HUES48 (cell line): ENCODE results near the gene MBD3L2B.

Source experiments
- H3K27ac ChIP-seq: one replicate; pipeline ENCODE4 v1.7.0; 2013; ENCODE audit warnings: low read depth, low read length, inconsistent platforms
- H3K27me3 ChIP-seq: 2 replicates; pipeline ENCODE4 v1.6.1; 2013; ENCODE audit warnings: mild to moderate bottlenecking, low read length; ENCODE audit not compliant: control insufficient read depth, insufficient read depth
- H3K36me3 ChIP-seq: 2 replicates; pipeline ENCODE4 v1.6.1; 2013; ENCODE audit warnings: low read length; ENCODE audit not compliant: control insufficient read depth, insufficient read depth
- H3K4me1 ChIP-seq: 2 replicates; pipeline ENCODE4 v1.6.1; 2013; ENCODE audit warnings: mild to moderate bottlenecking, low read length; ENCODE audit not compliant: control insufficient read depth, insufficient read depth
- H3K4me3 ChIP-seq: 2 replicates; pipeline ENCODE4 v1.5.1; 2013; ENCODE audit warnings: mild to moderate bottlenecking, low read depth, low read length
- H3K9ac ChIP-seq: 2 replicates; pipeline ENCODE4 v1.6.1; 2013; ENCODE audit warnings: mild to moderate bottlenecking, low read depth, low read length, moderate library complexity
- H3K9me3 ChIP-seq: 2 replicates; pipeline ENCODE4 v1.6.1; 2013; ENCODE audit warnings: low read length; ENCODE audit not compliant: control insufficient read depth, insufficient read depth

MBD3L2B gene

DNA sequence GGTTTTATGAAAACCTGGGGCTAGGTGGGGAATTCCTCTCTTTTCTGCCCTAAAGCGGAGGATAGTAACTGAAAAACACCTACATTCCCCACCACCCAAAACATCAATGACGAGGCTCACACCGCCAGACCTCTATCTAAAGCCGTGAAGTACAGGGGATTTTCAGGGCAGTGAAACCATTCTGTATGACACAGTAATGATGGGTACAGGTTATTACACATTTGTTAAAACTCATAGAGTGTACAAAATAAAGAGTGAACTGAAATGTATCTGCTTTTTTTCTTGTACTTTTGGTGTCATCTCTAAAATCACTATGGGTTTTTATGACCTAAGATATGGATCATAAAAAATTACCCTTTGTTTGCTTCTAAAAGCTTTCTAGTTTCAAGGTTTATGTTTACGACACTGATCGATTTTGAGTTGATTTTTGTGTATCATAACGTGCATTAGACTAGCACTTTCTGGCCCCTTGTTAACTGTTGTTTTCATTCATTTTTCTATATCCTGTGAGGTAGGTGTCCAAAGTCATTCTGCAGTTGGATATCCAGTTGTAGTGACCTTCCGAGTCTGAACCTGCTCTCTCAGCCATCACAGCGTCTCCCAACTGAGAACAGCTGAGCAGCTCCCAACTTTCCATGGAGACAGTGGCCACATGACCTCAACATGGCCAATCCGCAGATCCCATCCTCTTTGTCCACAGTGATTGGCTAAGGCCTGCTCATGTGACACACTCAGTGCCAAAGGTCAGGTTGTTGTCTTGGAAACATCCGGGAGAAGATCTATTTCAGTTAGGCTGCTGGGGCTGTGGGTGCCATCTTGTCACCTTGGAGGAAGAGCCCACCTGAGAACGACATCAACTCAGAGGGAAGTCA is 10.3 kb downstream of the MBD3L2B start:
- Histone ChIP-seq H3K9me3 (peaks cover 69% of the 10 kb centered on the region), H3K27ac (no peak overlapping the region), H3K4me3 (no peak overlapping the region), H3K4me1 (no peaks in the 10 kb centered on the region), H3K9ac (no peak overlapping the region), H3K36me3 (no peaks in the 10 kb centered on the region), H3K27me3 (no peaks in the 10 kb centered on the region)

DNA sequence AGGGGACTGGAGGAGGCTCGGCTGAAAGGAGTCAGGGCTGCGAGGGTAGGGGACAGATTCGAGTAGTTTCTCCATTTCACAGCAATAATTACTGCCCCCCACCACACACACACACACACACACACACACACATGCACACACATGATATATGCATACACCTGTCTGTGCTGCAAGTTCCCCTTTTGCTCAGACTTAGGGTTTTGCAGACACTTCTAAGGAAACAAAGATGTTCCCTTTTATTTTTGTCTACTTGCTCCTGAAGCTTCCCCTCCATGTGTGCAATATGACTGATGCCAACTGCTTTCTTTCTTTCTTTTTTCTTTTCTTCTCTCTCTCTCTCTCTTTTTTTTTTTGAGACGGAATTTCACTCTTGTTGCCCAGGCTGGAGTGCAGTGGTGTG is 13.4 kb downstream of the MBD3L2B start:
- no peaks in the 10 kb centered on the region for H3K4me1 ChIP-seq
- H3K9me3 ChIP-seq: peaks cover 65% of the 10 kb centered on the region
- H3K36me3 ChIP-seq: no peaks in the 10 kb centered on the region
- no peak overlapping the region for H3K4me3 ChIP-seq
- no peak overlapping the region for H3K9ac ChIP-seq
- H3K27me3 ChIP-seq: no peaks in the 10 kb centered on the region
- no peak overlapping the region for H3K27ac ChIP-seq

GRCh38 chr19:7006135-7006704 is 15.0 kb downstream of the MBD3L2B start:
- H3K27ac ChIP-seq: no peak overlapping the region
- no peaks in the 10 kb centered on the region for H3K36me3 ChIP-seq
- H3K4me1 ChIP-seq: no peaks in the 10 kb centered on the region
- H3K9ac ChIP-seq: no peak overlapping the region
- H3K4me3 ChIP-seq: no peak overlapping the region
- peaks cover 69% of the 10 kb centered on the region for H3K9me3 ChIP-seq
- H3K27me3 ChIP-seq: no peaks in the 10 kb centered on the region

DNA sequence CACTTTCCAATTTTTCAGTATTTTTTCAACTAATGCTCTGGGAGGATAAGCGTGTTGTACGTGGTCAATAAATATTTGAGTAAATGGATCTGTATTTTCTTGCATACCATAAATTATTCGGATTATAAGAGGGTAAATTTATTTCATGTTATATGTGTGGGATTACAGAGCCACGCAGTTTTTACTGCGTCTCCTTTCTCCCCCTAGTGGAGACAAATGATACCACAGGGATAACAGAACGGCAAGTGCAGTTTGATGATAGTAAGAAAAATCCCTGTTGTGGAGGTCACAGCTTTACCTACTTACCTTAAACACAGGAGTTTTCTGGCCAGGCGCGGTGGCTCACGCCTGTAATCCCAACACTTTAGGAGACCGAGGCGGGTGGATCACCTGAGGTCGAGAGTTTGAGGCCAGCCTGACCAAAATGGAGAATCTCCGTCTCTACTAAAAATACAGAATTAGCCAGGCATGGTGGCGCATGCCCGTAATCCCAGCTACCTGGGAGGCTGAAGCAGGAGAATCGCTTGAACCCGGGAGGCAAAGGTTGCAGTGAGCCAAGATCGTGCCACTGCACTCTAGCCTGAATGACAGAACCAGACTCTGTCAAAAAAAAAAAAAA is 16.8 kb downstream of the MBD3L2B start:
- Histone ChIP-seq H3K9ac (no peak overlapping the region), H3K27ac (no peak overlapping the region), H3K9me3 (peaks cover 78% of the 10 kb centered on the region), H3K27me3 (no peaks in the 10 kb centered on the region), H3K4me1 (no peaks in the 10 kb centered on the region), H3K36me3 (no peaks in the 10 kb centered on the region), H3K4me3 (no peak overlapping the region)

DNA sequence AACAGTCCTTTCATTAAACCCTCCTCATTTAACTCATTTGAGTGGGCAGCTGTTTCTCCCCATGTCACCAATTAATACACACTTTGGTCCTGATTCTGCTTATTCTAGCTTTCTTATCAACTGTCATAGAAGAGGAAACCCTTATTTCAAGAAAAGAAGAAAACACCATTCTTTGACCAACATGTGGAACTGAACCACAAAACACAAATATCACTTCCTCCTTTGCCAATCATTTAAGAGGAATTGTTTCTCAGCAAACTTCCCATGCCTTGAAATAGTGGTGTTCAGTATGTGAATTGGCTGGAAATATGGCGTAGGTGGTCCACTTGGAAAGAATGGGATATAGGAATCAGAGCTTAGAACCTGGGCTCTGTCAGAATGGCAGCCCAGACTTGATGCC is 20.4 kb downstream of the MBD3L2B start:
- Histone ChIP-seq H3K9ac (no peak overlapping the region), H3K36me3 (no peaks in the 10 kb centered on the region), H3K4me3 (no peak overlapping the region), H3K4me1 (no peaks in the 10 kb centered on the region), H3K9me3 (peaks cover 81% of the 10 kb centered on the region), H3K27me3 (no peaks in the 10 kb centered on the region), H3K27ac (no peak overlapping the region)

DNA sequence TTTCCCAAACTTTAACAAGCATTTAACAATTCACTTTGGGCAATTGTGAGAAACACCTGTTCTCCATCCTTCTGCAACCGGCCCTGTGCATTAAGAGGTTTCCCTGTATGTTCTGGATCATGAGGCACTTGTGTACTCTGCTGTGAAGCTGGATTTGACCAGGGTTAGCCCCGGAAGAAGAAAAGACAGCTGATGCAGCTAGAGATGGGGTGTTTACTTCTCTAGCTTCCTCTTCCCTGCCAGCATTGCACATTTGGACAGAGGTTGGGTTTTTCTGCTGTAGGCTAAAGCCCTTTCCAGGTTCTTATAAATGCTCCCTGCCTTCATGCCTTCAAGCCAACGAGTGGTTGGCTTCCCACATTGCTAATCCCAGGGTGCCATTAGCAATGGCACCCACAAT is 20.9 kb downstream of the MBD3L2B start:
- Histone ChIP-seq H3K9ac (no peak overlapping the region), H3K9me3 (peaks cover 85% of the 10 kb centered on the region), H3K27ac (no peak overlapping the region), H3K36me3 (no peaks in the 10 kb centered on the region), H3K4me1 (no peaks in the 10 kb centered on the region), H3K27me3 (no peaks in the 10 kb centered on the region), H3K4me3 (no peak overlapping the region)

GRCh38 chr19:6999933-7000332 is 21.3 kb downstream of the MBD3L2B start:
- Histone ChIP-seq H3K36me3 (no peaks in the 10 kb centered on the region), H3K9me3 (peaks cover 85% of the 10 kb centered on the region)

DNA sequence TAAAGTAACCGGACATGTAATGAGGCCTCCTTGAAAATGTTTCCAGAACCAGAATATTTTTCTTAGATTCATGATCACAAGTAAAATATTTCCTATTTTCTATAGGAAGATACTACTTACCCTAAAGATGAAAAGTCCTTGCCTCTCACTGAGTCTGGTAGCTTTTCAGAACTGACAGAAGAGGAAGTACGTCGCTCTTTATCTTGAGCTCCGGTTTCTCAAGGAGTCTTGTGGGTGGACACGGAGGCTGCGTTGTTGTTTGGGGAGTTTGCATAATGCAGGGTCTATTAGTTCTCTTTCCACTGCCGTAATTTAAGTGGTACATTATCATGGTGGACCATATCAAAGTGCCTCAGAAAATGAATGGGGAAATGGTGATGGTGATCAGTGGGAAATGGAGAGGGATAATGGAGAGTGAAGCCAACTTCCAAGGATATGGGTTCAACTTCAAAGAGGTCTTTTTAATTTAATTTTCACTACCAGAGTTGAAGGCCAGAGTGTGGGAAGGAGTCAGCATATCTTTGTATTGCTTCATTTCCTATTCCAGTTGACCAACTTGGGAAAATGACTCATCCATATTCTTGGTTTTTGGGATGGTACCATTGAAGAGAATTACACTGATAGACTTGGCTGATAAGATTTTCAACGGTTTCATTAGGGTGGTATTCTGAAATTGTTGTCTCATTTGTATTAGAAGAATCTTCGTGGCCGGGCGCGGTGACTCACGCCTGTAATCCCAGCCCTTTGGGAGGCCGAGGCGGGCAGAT is 23.4 kb downstream of the MBD3L2B start:
- Histone ChIP-seq H3K27ac (no peak overlapping the region), H3K9ac (no peak overlapping the region), H3K36me3 (no peaks in the 10 kb centered on the region), H3K4me3 (no peak overlapping the region), H3K27me3 (no peaks in the 10 kb centered on the region), H3K4me1 (no peaks in the 10 kb centered on the region), H3K9me3 (peaks cover 86% of the 10 kb centered on the region)

More at GRCh38 chr19:6999933-7000332, 21.3 kb downstream of the MBD3L2B start:
- Histone ChIP-seq H3K4me1 (no peaks in the 10 kb centered on the region), H3K27me3 (no peaks in the 10 kb centered on the region), H3K4me3 (no peak overlapping the region), H3K9ac (no peak overlapping the region), H3K27ac (no peak overlapping the region)

- Histone ChIP-seq H3K9me3 (peaks cover 82% of the 10 kb centered on the region), H3K27ac (no peak overlapping the region), H3K4me3 (no peak overlapping the region), H3K4me1 (no peaks in the 10 kb centered on the region), H3K9ac (no peak overlapping the region), H3K27me3 (no peaks in the 10 kb centered on the region), H3K36me3 (no peaks in the 10 kb centered on the region)
These were observed 24.4 kb downstream of the MBD3L2B start for GRCh38 chr19:6996810-6997209.

DNA sequence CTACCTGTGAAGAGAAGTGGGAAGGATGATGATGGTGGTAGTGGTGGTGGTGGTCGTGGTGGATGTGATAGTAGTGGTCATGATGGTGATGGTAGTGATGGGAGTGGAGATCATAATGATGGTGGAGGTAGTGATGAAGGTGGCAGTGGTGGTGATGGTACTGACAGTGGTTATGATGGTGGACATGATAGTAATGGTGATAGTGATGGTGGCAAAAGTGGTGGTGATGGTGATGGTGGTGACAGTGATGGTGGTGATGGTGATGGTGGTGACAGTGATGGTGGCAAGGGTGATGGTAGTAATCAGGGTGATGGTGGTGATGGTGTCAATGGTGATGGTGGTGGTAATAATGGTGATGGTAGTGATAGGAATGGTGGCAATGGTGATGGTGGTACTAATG is 26.2 kb downstream of the MBD3L2B start:
- Histone ChIP-seq H3K9me3 (peaks cover 76% of the 10 kb centered on the region), H3K4me3 (no peak overlapping the region), H3K27ac (no peak overlapping the region), H3K9ac (no peak overlapping the region), H3K27me3 (no peaks in the 10 kb centered on the region), H3K36me3 (no peaks in the 10 kb centered on the region), H3K4me1 (no peaks in the 10 kb centered on the region)
